SHP77 treated with DMSO at 0.1 percent for 48 hours (cell line): Measurements from ENCODE around the gene DDIT4.

ENCODE experiments used
- DNase-seq: peaks from one replicate; lab custom pipeline; 2025; lab: John Stamatoyannopoulos, UW

DDIT4 gene

GRCh38 chr10:72318418-72319262 is 44.9 kb downstream of the DDIT4 start:
- DNase-seq = no peak

GRCh38 chr10:72319416-72320254 is 45.9 kb downstream of the DDIT4 start:
- DNase-seq = no peak

GRCh38 chr10:72320676-72321247 is 47.0 kb downstream of the DDIT4 start:
- DNase-seq = peak; percentile 21

- no peak for DNase-seq
These were observed 47.7 kb downstream of the DDIT4 start for GRCh38 chr10:72321248-72322029.

GRCh38 chr10:72322030-72322279 is 48.2 kb downstream of the DDIT4 start:
- DNase-seq = no peak

- DNase-seq = no peak
These were observed 48.7 kb downstream of the DDIT4 start for GRCh38 chr10:72322280-72323058.

GRCh38 chr10:72323108-72323749 is 49.5 kb downstream of the DDIT4 start:
- no peak for DNase-seq

- DNase-seq = no peak
These were observed 50.1 kb downstream of the DDIT4 start for GRCh38 chr10:72323771-72324191.
